SK-N-SH treated with all-trans-retinoic acid at 6 μM for 48 hours (cell line): ENCODE measurements around the gene PTF1A.
"Not testable (repeated sequence)": the region's sequence is repeated elsewhere in the genome, so short reads cannot be mapped to it uniquely, and the experiment has no call there.

Experiments
- ATAC-seq: fragments of 200-7000 bp; cut with Tn5 transposase; 3 replicates; pipeline ENCODE4 v1.9.1; 2020; ENCODE audit warnings: mild to moderate bottlenecking, moderate library complexity
- CREB5 ChIP-seq: fragments of 250-450 bp; sonication (Bioruptor Pico); IDR thresholded peaks from 2 replicates; pipeline ENCODE4 v1.5.1; 2020; ENCODE audit warnings: low read depth, mild to moderate bottlenecking, moderate library complexity
- TF ChIP-seq, protein P1 (sequence below): fragments of 250-450 bp; sonication (Bioruptor Pico); IDR thresholded peaks from 2 replicates; pipeline ENCODE4 v1.8.0; 2020; ENCODE audit warnings: mild to moderate bottlenecking, moderate library complexity, borderline replicate concordance

The PTF1A gene

DNA sequence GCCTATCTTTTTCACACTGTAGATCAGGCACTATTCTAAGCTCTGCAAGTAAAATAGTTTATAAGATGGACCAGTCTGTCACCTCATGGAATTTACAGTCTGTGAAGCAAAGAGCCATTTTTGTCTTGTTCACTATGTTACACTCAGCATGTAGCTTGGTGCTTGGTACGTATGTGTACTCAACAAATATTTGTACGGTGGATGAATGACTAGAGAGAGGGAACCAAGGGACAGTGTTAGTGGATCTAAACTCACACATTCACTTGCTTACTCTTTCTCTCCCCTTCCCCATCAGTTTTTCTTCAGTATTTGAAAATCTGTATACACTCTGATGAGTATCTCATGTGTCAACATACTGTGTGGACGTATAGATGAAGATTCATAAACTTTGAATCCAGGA is 45.9 kb downstream of the PTF1A start (continued):
- no peak for TF ChIP-seq CREB5 (CRISPR knock-in tag)
- TF ChIP-seq, protein P1, sequence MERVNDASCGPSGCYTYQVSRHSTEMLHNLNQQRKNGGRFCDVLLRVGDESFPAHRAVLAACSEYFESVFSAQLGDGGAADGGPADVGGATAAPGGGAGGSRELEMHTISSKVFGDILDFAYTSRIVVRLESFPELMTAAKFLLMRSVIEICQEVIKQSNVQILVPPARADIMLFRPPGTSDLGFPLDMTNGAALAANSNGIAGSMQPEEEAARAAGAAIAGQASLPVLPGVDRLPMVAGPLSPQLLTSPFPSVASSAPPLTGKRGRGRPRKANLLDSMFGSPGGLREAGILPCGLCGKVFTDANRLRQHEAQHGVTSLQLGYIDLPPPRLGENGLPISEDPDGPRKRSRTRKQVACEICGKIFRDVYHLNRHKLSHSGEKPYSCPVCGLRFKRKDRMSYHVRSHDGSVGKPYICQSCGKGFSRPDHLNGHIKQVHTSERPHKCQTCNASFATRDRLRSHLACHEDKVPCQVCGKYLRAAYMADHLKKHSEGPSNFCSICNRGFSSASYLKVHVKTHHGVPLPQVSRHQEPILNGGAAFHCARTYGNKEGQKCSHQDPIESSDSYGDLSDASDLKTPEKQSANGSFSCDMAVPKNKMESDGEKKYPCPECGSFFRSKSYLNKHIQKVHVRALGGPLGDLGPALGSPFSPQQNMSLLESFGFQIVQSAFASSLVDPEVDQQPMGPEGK (CRISPR knock-in tag): no peak

DNA sequence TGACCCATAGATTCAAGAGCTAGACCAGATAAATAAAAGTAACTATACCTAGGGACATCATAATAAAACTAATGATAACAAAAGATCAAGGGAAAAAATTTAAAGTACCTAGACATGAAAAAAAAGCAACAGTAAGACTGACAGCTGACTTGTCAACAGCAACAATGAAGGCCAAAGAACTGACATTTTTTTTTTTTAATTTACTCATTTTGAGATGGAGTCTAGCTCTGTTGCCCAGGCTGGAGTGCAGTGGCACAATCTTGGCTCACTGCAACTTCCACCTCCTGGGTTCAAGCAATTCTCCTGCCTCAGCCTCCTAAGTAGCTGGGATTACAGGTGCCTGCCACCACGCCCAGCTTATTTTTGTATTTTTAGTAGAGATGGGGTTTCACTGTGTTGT is 49.7 kb downstream of the PTF1A start:
- not testable (repeated sequence) for ATAC-seq
